HFFc6 (cell line): ENCODE measurements around the gene HAUS5. TPM values are rescaled to one million over a fixed set of nuclear protein-coding genes. Genes with fewer than 3 reads are reported as not detected.

Experiments
- DNase-seq: peaks from one replicate; pipeline ENCODE4 v3.0.0-alpha.2; 2018
- H3K27ac Mint-ChIP-seq: 2 replicates; pipeline ENCODE4 v1.8.0; 2020; ENCODE audit warnings: mild to moderate bottlenecking, mixed read lengths
- H3K27me3 Mint-ChIP-seq: 2 replicates; pipeline ENCODE4 v1.8.0; 2021; ENCODE audit warnings: mild to moderate bottlenecking, moderate library complexity, mixed read lengths; ENCODE audit not compliant: insufficient read depth
- H3K36me3 Mint-ChIP-seq: 2 replicates; pipeline ENCODE4 v1.8.0; 2021; ENCODE audit warnings: low read depth, mixed read lengths
- H3K4me1 Mint-ChIP-seq: 2 replicates; pipeline ENCODE4 v1.8.0; 2020; ENCODE audit warnings: low read depth, mixed read lengths
- H3K4me3 Mint-ChIP-seq: 2 replicates; pipeline ENCODE4 v1.8.0; 2020; ENCODE audit warnings: mild to moderate bottlenecking, moderate library complexity, mixed read lengths
- H3K9me3 Mint-ChIP-seq: 2 replicates; pipeline ENCODE4 v1.8.0; 2020; ENCODE audit warnings: mild to moderate bottlenecking, mixed read lengths
- total RNA-seq, 6 experiments: library from RNA; stranded (reverse); fragmentation: NEBNext Ultra II Directional; extraction: Animal tissue kit (Norgen Biotek cat#: 25700); gene quantifications; 2 replicates in 1 of 6; 3 replicates in 5 of 6; pipeline ENCODE4 v1.2.3, GENCODE V29; 2021
- TF ChIP-seq, protein P1 (sequence below): fragments of 200-600 bp; sonication (generic); IDR thresholded peaks from 2 replicates; pipeline ENCODE4 v1.5.0; 2021; ENCODE audit warnings: antibody characterized with exemption, mild to moderate bottlenecking

Gene HAUS5
- total RNA-seq, 6 experiments from 2014 or later = 6.6 to 13.9 (median 12.2) TPM

DNA sequence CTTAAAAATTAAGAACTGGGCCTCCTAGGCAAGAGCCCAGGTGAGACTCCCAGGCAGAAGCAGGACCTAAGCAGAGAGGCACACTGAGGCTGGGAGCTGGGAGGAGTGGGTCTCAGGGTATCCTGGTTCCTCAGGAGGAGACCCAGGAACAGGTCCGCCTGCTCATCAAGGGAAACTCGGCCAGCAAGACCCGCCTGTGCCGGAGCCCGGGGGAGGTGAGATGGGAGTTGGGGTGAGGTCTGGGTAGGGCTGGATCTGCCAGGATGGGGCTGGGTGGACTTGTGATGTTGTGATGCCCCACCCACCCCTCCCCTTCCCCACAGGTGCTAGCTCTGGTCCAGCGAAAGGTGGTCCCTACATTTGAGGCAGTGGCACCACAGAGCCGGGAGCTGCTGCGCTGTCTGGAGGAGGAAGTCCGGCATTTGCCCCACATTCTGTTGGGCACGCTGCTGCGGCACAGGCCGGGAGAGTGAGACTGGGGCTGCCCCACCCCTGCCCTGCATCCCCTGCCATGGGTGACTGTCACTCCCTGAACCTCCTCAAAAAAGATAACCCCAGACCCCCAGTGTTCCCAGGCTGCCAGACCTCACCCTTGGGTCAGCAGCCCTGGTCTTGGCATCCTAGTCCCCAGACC lies 6.9 kb downstream of the HAUS5 start:
- DNase-seq = no peak
- Mint-ChIP-seq H3K9me3 (no peaks in the 10 kb centered on the region), H3K27me3 (no peaks in the 10 kb centered on the region), H3K27ac (no peak overlapping the region), H3K36me3 (no peaks in the 10 kb centered on the region), H3K4me1 (no peaks in the 10 kb centered on the region), H3K4me3 (no peak overlapping the region)
- TF ChIP-seq, protein P1, sequence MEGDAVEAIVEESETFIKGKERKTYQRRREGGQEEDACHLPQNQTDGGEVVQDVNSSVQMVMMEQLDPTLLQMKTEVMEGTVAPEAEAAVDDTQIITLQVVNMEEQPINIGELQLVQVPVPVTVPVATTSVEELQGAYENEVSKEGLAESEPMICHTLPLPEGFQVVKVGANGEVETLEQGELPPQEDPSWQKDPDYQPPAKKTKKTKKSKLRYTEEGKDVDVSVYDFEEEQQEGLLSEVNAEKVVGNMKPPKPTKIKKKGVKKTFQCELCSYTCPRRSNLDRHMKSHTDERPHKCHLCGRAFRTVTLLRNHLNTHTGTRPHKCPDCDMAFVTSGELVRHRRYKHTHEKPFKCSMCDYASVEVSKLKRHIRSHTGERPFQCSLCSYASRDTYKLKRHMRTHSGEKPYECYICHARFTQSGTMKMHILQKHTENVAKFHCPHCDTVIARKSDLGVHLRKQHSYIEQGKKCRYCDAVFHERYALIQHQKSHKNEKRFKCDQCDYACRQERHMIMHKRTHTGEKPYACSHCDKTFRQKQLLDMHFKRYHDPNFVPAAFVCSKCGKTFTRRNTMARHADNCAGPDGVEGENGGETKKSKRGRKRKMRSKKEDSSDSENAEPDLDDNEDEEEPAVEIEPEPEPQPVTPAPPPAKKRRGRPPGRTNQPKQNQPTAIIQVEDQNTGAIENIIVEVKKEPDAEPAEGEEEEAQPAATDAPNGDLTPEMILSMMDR = no peak

DNA sequence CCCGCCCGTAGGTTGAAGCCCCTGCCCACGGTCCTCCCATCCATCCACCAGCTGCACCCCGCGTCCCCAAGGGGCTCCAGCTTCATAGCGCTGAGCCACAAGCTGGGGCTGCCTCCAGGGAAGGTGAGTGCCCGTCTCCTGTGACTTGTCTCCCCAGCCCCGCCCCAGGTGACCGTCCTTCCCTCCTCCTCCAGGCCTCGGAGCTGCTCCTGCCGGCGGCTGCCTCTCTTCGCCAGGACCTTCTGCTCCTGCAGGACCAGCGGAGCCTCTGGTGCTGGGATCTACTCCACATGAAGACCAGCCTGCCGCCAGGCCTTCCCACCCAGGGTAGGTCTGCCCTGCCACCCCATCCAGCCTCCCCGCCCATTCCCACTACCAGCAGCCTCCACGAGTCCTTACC lies 7.5 kb downstream of the HAUS5 start:
- Mint-ChIP-seq H3K4me3 (no peak overlapping the region), H3K9me3 (no peaks in the 10 kb centered on the region), H3K4me1 (no peaks in the 10 kb centered on the region), H3K27ac (no peak overlapping the region), H3K36me3 (no peaks in the 10 kb centered on the region), H3K27me3 (no peaks in the 10 kb centered on the region)
- DNase-seq = no peak
- TF ChIP-seq, protein P1 = no peak

DNA sequence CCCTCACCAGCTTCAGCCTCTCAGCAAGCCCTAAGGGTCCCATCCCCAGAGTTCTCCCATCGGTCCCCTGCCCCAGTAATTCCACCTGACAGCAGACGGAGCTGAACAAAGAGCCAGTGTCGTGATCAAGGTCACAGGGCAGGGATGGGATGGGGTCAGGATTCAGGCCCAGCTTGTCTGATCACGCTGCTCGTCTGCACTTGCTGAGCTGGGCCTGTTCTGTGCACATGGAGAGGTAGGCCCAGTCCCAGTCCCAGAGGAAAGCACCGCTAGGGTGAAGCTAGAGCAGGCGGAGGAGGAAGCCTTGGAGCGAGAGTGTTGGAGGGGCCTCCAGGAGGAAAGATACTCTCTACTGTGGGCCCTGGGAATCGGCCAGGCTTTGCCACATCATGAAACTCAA lies 9.2 kb downstream of the HAUS5 start:
- no peak overlapping the region for H3K4me3 Mint-ChIP-seq
- H3K36me3 Mint-ChIP-seq = no peaks in the 10 kb centered on the region
- DNase-seq = no peak
- no peak overlapping the region for H3K27ac Mint-ChIP-seq
- TF ChIP-seq, protein P1 = no peak
- no peaks in the 10 kb centered on the region for H3K4me1 Mint-ChIP-seq
- H3K9me3 Mint-ChIP-seq = no peaks in the 10 kb centered on the region
- no peaks in the 10 kb centered on the region for H3K27me3 Mint-ChIP-seq

DNA sequence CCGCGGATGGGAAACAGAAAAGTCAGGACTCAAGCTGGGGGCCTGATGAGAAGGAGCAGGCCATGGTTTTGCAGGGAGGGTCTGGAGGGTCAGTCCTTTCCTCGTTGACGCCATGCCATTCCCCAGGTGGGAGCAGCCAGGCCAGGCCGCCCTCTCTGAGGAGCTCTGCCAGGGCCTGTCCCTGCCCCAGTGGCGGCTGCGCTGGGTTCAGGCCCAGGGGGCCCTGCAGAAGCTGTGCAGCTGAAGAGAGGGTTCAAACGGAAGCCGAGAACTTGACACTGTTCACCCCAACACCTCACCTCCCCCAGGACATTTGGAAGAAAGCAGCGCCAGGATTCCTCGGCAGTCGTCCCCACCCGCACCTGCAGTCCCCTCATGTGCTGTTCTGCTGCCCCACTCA lies 10.2 kb downstream of the HAUS5 start:
- Mint-ChIP-seq H3K4me3 (no peak overlapping the region), H3K9me3 (no peaks in the 10 kb centered on the region)

DNA sequence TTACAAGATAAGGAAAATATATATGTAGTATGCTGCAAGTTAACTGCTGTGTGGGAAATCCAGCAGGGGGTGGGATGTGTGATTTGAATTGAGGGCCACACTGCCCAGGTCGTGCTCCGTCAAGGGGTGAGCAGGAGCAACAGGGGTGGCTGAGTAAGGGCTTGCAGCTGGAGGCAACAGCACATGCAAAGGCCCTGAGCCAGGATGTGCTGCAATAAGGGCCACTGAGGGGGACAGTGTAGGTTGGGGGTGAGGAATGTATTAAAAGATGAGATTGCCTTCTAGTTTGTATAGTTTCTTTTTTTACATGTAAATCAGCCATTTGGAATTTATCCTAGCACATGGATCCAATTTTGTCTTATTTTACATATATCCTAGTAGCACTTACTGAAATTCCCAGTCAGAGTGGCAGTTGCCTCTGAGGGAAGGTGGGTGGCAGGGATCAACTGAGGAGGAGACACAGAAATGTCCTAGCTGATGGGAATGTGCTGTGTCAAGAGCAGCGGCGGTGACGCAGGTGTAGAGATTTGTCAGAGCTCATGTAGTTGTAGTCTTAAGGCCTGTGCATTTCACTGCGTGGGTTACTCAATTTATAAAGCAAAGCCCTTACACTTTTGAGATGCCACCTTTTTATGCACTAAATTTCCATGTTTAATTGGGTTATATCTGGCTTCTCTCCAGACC lies 10.9 kb downstream of the HAUS5 start:
- TF ChIP-seq, protein P1 = no peak
- H3K27me3 Mint-ChIP-seq = no peaks in the 10 kb centered on the region
- H3K4me1 Mint-ChIP-seq = peaks cover 5% of the 10 kb centered on the region
- H3K4me3 Mint-ChIP-seq = no peak overlapping the region
- H3K36me3 Mint-ChIP-seq = 0 out of 2 replicates have a peak, but pooled peaks cover under 1% of the 10 kb centered on the region
- H3K9me3 Mint-ChIP-seq = no peaks in the 10 kb centered on the region
- no peak for DNase-seq
- no peak overlapping the region for H3K27ac Mint-ChIP-seq

More for the DNA sequence above, 10.2 kb downstream of the HAUS5 start:
- Mint-ChIP-seq H3K27me3 (no peaks in the 10 kb centered on the region), H3K27ac (no peak overlapping the region), H3K36me3 (no peaks in the 10 kb centered on the region), H3K4me1 (no peaks in the 10 kb centered on the region)
- DNase-seq = no peak
- TF ChIP-seq, protein P1 = no peak
